ENCODE data around the gene SMYD3. TPM values are rescaled to one million over a fixed set of nuclear protein-coding genes. Genes with fewer than 3 reads are reported as not detected.

SMYD3 gene
- total and polyA plus RNA-seq, 9 donors, result 10.8 to 24.0 (median 13.7) TPM

DNA sequence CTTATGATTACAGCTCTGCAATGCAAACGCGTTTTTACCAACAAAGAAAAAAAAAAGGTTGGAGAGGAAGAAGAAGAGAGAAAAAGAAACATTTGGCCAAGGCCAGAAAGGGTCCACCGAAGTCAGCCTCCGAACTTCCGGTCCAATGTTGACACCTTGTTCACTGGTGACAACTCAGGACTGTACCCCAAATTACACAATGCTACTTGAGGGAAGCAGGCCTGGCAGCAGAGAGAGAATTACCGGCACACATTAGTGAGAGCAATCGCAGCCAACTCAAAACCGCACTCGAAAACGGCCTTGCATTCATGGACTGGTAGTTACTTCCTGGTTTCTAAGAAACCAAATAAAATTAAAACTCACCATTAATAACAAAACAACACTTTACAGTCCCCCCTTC, 699.8 kb downstream of the SMYD3 start:
- DNase-seq, result no peak
- Histone ChIP-seq H3K27ac (no peak overlapping the region), H3K9me3 (no peaks in the 10 kb centered on the region), H3K27me3 (no peaks in the 10 kb centered on the region), H3K4me1 (ENCODE audit: insufficient read depth) (peaks cover 4% of the 10 kb centered on the region), H3K36me3 (no peaks in the 10 kb centered on the region), H3K4me3 (no peak overlapping the region)
- 33 to 74% (median 57%) methylated on average over 10 of the region's 10 CpGs for WGBS, 3 donors
- intact Hi-C loops (cut with DNase I), result no loop called here
- TF ChIP-seq POLR2A (IDR thresholded peaks at IDR 0.05), result no peak
- TF ChIP-seq EP300 (IDR thresholded peaks at IDR 0.05), result no peak
- TF ChIP-seq, protein P1, sequence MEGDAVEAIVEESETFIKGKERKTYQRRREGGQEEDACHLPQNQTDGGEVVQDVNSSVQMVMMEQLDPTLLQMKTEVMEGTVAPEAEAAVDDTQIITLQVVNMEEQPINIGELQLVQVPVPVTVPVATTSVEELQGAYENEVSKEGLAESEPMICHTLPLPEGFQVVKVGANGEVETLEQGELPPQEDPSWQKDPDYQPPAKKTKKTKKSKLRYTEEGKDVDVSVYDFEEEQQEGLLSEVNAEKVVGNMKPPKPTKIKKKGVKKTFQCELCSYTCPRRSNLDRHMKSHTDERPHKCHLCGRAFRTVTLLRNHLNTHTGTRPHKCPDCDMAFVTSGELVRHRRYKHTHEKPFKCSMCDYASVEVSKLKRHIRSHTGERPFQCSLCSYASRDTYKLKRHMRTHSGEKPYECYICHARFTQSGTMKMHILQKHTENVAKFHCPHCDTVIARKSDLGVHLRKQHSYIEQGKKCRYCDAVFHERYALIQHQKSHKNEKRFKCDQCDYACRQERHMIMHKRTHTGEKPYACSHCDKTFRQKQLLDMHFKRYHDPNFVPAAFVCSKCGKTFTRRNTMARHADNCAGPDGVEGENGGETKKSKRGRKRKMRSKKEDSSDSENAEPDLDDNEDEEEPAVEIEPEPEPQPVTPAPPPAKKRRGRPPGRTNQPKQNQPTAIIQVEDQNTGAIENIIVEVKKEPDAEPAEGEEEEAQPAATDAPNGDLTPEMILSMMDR (IDR thresholded peaks at IDR 0.05), result no peak

DNA sequence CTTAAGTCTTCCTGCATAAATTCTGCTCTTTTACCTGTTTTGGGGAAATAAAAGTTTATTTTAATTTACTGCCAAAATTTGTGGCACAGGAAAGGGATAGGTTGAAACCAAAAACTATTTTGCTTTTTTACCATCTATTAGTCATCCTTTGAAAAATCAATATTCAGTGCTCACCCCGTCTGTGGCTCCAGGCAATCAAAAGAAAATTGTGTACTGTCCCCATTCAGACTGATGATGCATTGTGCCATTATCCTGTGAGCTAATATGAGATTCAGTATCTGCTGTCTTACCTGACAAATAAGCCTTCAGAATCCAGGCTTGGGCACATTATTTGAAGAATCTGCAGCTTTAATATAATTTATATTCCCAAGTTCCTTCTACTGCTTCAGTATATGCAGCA, 701.5 kb downstream of the SMYD3 start:
- no peak for DNase-seq
- Histone ChIP-seq H3K27me3 (no peaks in the 10 kb centered on the region), H3K27ac (no peak overlapping the region), H3K4me1 (ENCODE audit: insufficient read depth) (peaks cover 4% of the 10 kb centered on the region), H3K9me3 (no peaks in the 10 kb centered on the region), H3K4me3 (no peak overlapping the region), H3K36me3 (no peaks in the 10 kb centered on the region)
- WGBS, 3 donors, result 0% methylated on average over 1 of the region's 1 CpG
- intact Hi-C loops (cut with DNase I), result no loop called here
- TF ChIP-seq, protein P1 (IDR thresholded peaks at IDR 0.05), result no peak
- TF ChIP-seq EP300 (IDR thresholded peaks at IDR 0.05) (no peak), POLR2A (IDR thresholded peaks at IDR 0.05) (no peak)

DNA sequence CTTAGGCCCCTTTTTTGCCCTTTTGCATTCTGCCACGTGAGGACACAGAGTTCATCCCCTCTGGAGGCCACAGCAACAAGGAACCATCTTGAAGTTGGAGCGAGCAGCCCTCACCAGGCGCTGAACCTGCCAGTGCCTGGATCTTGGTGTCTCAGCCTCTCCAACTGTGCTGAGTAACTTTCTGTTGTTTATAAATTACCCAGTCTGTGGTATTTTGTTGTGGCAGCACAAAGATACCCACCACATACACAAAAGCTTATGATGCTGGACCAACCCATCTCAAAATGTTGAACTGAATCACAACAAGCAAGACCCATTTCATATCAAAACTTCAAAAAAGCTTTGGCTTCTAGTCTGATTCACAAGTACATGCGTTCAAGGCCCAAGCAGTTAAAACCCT, 702.4 kb downstream of the SMYD3 start:
- DNase-seq, result no peak
- Histone ChIP-seq H3K27ac (no peak overlapping the region), H3K9me3 (no peaks in the 10 kb centered on the region), H3K36me3 (no peaks in the 10 kb centered on the region), H3K27me3 (no peaks in the 10 kb centered on the region), H3K4me3 (no peak overlapping the region), H3K4me1 (ENCODE audit: insufficient read depth) (peaks cover 4% of the 10 kb centered on the region)
- 83 to 88% (median 84%) methylated on average over 4 of the region's 4 CpGs for WGBS, 3 donors
- TF ChIP-seq, protein P1 (IDR thresholded peaks at IDR 0.05), result no peak
- no peak for TF ChIP-seq EP300 (IDR thresholded peaks at IDR 0.05)
- intact Hi-C loops (cut with DNase I), result no loop called here

DNA sequence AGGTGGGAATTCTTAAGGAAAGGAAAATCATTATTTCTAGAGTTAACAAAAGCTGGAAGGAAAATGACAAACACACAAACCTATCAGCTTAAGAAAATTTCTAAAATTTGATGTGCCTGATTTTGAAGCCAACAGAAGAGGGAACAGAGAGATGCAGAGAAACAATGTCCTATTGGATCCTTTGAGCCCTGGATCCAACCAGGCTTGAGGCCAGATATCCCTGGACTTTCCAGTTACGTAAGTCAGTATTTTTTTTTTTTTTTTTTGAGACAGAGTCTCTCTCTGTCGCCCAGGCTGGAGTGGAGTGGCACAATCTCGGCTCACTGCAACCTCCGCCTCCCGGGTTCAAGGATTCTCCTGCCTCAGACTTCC, 703.4 kb downstream of the SMYD3 start:
- peaks cover 4% of the 10 kb centered on the region for H3K4me1 ChIP-seq (ENCODE audit: insufficient read depth)
- no peak overlapping the region for H3K27ac ChIP-seq
- H3K4me3 ChIP-seq, result no peak overlapping the region
- intact Hi-C loops (cut with DNase I), result no loop called here
- DNase-seq, result no peak
- no peaks in the 10 kb centered on the region for H3K36me3 ChIP-seq
- no peaks in the 10 kb centered on the region for H3K27me3 ChIP-seq
- TF ChIP-seq POLR2A (IDR thresholded peaks at IDR 0.05) (no peak), EP300 (IDR thresholded peaks at IDR 0.05) (no peak)
- TF ChIP-seq, protein P1 (IDR thresholded peaks at IDR 0.05), result no peak
- no peaks in the 10 kb centered on the region for H3K9me3 ChIP-seq
- WGBS, 3 donors, result 87 to 96% (median 95%) methylated on average over 5 of the region's 5 CpGs
